Gastrocnemius medialis (tissue), 4 donors: ENCODE data around the gene BORCS8. TPM values are rescaled to one million over a fixed set of nuclear protein-coding genes. Genes with fewer than 3 reads are reported as not detected.
A peak's percentile ranks its signal among the peaks of the same experiment; 100 is the strongest.

ENCODE experiments used
- ATAC-seq, 2 donors: fragments of 150-250 bp; one replicate each; pipeline ENCODE4 v1.9.1; 2016
- DNase-seq, 2 donors: peaks; one replicate each; pipeline ENCODE4 v3.0.0-alpha.2; 2019
- H3K27ac ChIP-seq, 4 donors: fragments of 200-600 bp; sonication (generic); 1 replicate in 1 of 4; 2 replicates in 3 of 4; pipeline ENCODE4 v1.5.1; 2016 to 2018; ENCODE audit warnings: mild to moderate bottlenecking in 2 of 4, moderate library complexity in 1 of 4
- H3K27me3 ChIP-seq, 3 donors: fragments of 200-600 bp; sonication (generic) in 2 of 3; 1 replicate in 1 of 3; 2 replicates in 2 of 3; pipeline versions ENCODE4 v1.5.1 to v1.6.0; 2016 to 2019; ENCODE audit warnings: mild to moderate bottlenecking in 1 of 3, moderate library complexity in 1 of 3
- H3K36me3 ChIP-seq, 2 donors: fragments of 200-600 bp; sonication (generic) in 1 of 2; one replicate each; pipeline ENCODE4 v1.5.1; 2017 to 2018
- H3K4me1 ChIP-seq, 2 donors: fragments of 200-600 bp; sonication (generic) in 1 of 2; one replicate each; pipeline ENCODE4 v1.5.1; 2016 to 2017; ENCODE audit warnings: mild to moderate bottlenecking in 2 of 2
- H3K4me3 ChIP-seq, 4 donors: fragments of 200-600 bp; sonication (generic) in 3 of 4; 1 replicate in 1 of 4; 2 replicates in 3 of 4; pipeline ENCODE4 v1.5.1; 2016 to 2019; ENCODE audit warnings: mild to moderate bottlenecking in 2 of 4
- H3K9me3 ChIP-seq, 3 donors: fragments of 200-600 bp; sonication (generic) in 2 of 3; 1 replicate in 1 of 3; 2 replicates in 2 of 3; pipeline ENCODE4 v1.5.1; 2016 to 2019
- CTCF ChIP-seq, 5 experiments: fragments of 450-650 bp in 3 of 5; fragments of 200-600 bp in 2 of 5; sonication (generic) in 2 of 5; IDR thresholded peaks in 4 of 5; conservative IDR thresholded peaks in 1 of 5; 1 replicate in 4 of 5; 2 replicates in 1 of 5; pipeline ENCODE4 v1.5.1; 2016 to 2019; ENCODE audit warnings: antibody characterized with exemption in 5 of 5, mild to moderate bottlenecking in 3 of 5, moderate library complexity in 3 of 5
- POLR2A ChIP-seq, 2 donors: fragments of 450-650 bp; IDR thresholded peaks; one replicate each; pipeline ENCODE4 v1.6.1; 2017; ENCODE audit warnings: antibody characterized with exemption in 2 of 2, mild to moderate bottlenecking in 2 of 2, moderate library complexity in 2 of 2
- in situ Hi-C, 4 donors: fragments of 200-750 bp; cut with MboI; loops; one replicate each; pipeline versions ENCODE4 v1.15.0 to v1.8.0; 2017; ENCODE audit warnings: low sequenced_read_pairs in 4 of 4
- intact Hi-C: fragments of 100-400 bp; cut with DNase I; formaldehyde crosslinking; loops from one replicate; pipeline ENCODE4 v1.15.1; 2023; ENCODE audit warnings: low total_unique reads
- total RNA-seq, 4 donors: library from RNA; depleted of rRNA; stranded (reverse); fragments of >200 nt; gene quantifications; one replicate each; pipeline versions ENCODE4 v1.1.0 to v1.2.3, GENCODE V29; 2016

The BORCS8 gene
- total RNA-seq, 4 donors from 2014 or later: 11.2 to 17.2 (median 13.3) TPM

- intact Hi-C loops (no loop called here), in situ Hi-C loops (no loop called here)
- no peak for DNase-seq
- Histone ChIP-seq H3K9me3 (peaks cover 0 to 11% (median 5%) of the 10 kb centered on the region in 3 donors), H3K4me3 (no peak overlapping the region), H3K27me3 (peaks cover 34 to 52% (median 42%) of the 10 kb centered on the region in 3 donors), H3K27ac (no peak overlapping the region), H3K36me3 (no peaks in the 10 kb centered on the region), H3K4me1 (no peaks in the 10 kb centered on the region)
- no peak for ATAC-seq
- TF ChIP-seq CTCF (IDR thresholded peaks at IDR 0.05 in 4 of 5, conservative IDR thresholded peaks at IDR 0.05 in 1 of 5) (no peak), POLR2A (IDR thresholded peaks at IDR 0.05) (no peak)
Measured at GRCh38 chr19:19229701-19230100, 37.7 kb upstream of the BORCS8 start.

GRCh38 chr19:19227217-19227616 is 35.3 kb upstream of the BORCS8 start:
- in situ Hi-C loops (no loop called here), intact Hi-C loops (no loop called here)
- Histone ChIP-seq H3K27ac (no peak overlapping the region), H3K36me3 (no peaks in the 10 kb centered on the region), H3K27me3 (peaks cover 40 to 55% (median 51%) of the 10 kb centered on the region in 3 donors), H3K9me3 (no peaks in the 10 kb centered on the region), H3K4me3 (no peak overlapping the region), H3K4me1 (no peaks in the 10 kb centered on the region)
- DNase-seq (no peak), ATAC-seq (no peak)
- TF ChIP-seq POLR2A (IDR thresholded peaks at IDR 0.05): no peak
- TF ChIP-seq CTCF (IDR thresholded peaks at IDR 0.05 in 4 of 5, conservative IDR thresholded peaks at IDR 0.05 in 1 of 5): no peak

DNA sequence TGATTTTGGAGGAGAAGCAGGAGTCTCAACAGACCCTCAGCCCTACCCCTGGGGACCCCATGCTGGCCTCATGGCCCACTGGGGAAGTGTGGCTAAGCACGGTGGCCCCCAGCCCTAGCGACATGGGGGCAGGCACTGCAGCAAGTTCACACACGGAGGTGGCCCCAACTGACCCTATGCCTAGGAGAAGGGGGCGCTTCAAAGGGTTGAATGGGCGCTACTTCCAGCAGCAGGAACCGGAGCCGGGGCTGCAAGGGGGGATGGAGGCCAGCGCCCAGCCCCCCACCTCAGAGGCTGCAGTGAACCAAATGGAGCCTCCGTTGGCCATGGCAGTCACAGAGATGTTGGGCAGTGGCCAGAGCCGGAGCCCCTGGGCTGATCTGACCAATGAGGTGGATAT is 34.7 kb upstream of the BORCS8 start:
- no peak for TF ChIP-seq POLR2A (IDR thresholded peaks at IDR 0.05)
- no peak for TF ChIP-seq CTCF (IDR thresholded peaks at IDR 0.05 in 4 of 5, conservative IDR thresholded peaks at IDR 0.05 in 1 of 5)
- Histone ChIP-seq H3K4me3 (no peak overlapping the region), H3K9me3 (no peaks in the 10 kb centered on the region), H3K27ac (no peak overlapping the region), H3K27me3 (peaks cover 40 to 52% (median 51%) of the 10 kb centered on the region in 3 donors), H3K4me1 (no peaks in the 10 kb centered on the region), H3K36me3 (no peaks in the 10 kb centered on the region)
- intact Hi-C loops: no loop called here
- ATAC-seq (no peak), DNase-seq (no peak)
- in situ Hi-C loops: no loop called here

GRCh38 chr19:19226204-19226603 is 34.3 kb upstream of the BORCS8 start:
- Histone ChIP-seq H3K27ac (no peak overlapping the region), H3K4me3 (no peak overlapping the region), H3K27me3 (peaks cover 36 to 53% (median 51%) of the 10 kb centered on the region in 3 donors), H3K36me3 (no peaks in the 10 kb centered on the region), H3K4me1 (no peaks in the 10 kb centered on the region), H3K9me3 (no peaks in the 10 kb centered on the region)
- intact Hi-C loops (no loop called here), in situ Hi-C loops (no loop called here)
- ATAC-seq (no peak), DNase-seq (no peak)
- TF ChIP-seq POLR2A (IDR thresholded peaks at IDR 0.05) (no peak), CTCF (IDR thresholded peaks at IDR 0.05 in 4 of 5, conservative IDR thresholded peaks at IDR 0.05 in 1 of 5) (no peak)

DNA sequence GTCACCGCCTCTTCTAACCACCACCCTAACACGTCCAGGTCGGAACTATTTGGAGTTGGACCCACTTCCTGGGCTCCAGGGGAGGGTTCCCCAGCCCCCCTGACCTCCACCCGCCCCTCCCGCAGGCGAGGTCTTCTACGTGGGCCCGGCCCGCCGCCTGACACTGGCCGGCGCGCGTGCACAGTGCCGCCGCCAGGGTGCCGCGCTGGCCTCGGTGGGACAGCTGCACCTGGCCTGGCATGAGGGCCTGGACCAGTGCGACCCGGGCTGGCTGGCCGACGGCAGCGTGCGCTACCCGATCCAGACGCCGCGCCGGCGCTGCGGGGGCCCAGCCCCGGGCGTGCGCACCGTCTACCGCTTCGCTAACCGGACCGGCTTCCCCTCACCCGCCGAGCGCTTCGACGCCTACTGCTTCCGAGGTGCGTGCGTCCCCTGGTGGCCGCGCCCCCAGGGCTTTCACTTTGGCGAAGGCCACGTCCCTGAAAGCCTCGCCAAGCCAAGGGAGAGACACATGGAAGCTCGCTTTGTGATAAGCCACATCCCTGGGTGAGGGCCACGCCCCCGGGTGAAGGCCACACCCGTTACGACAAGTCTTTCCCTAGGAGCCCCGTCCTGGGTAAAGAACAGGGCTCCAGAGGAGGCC is 33.0 kb upstream of the BORCS8 start:
- Histone ChIP-seq H3K4me1 (no peaks in the 10 kb centered on the region), H3K27ac (no peak overlapping the region), H3K36me3 (no peaks in the 10 kb centered on the region), H3K4me3 (peak overlapping the region; percentile 23 to 38 (median 27)), H3K9me3 (no peaks in the 10 kb centered on the region), H3K27me3 (peaks cover 36 to 53% (median 51%) of the 10 kb centered on the region in 3 donors)
- no peak for DNase-seq
- intact Hi-C loops: no loop called here
- TF ChIP-seq CTCF (IDR thresholded peaks at IDR 0.05 in 4 of 5, conservative IDR thresholded peaks at IDR 0.05 in 1 of 5) (peak in 4 of 5 experiments; percentile 38 to 45 (median 42)), POLR2A (IDR thresholded peaks at IDR 0.05) (no peak)
- peak in 1 of 2 donors; percentile 39 for ATAC-seq
- in situ Hi-C loops: no loop called here
